ENCODE data around the gene PHB1. TPM values are rescaled to one million over a fixed set of nuclear protein-coding genes. Genes with fewer than 3 reads are reported as not detected.

The PHB1 gene
- total RNA-seq (100 to 1,000 TPM; 187 to 249 (median 215) TPM), polyA plus RNA-seq (100 to 1,000 TPM; 107 to 317 TPM)
- long read RNA-seq, donor 1, transcript PHB-201 (7 exons, 1,832 nt), result major isoform, 149 of 182 reads
- long read RNA-seq, donor 1, transcript PHB-211 (2 exons, 852 nt), result minor isoform, 5 of 182 reads
- long read RNA-seq, donor 1, partial matches to known transcripts, result 6 of 182 reads
- long read RNA-seq, donor 1, other reads (novel, unspliced or antisense), result 20 of 182 reads
- long read RNA-seq, donor 2, transcript PHB-201 (7 exons, 1,832 nt), result major isoform, 152 of 188 reads
- long read RNA-seq, donor 2, transcript PHB-211 (2 exons, 852 nt), result minor isoform, 7 of 188 reads
- long read RNA-seq, donor 2, partial matches to known transcripts, result 8 of 188 reads
- long read RNA-seq, donor 2, other reads (novel, unspliced or antisense), result 16 of 188 reads
- long read RNA-seq, donor 3, transcript PHB-215 (7 exons, 1,908 nt), result minor isoform, 5 of 270 reads
- long read RNA-seq, donor 3, transcript PHB-201 (7 exons, 1,832 nt), result major isoform, 240 of 270 reads
- long read RNA-seq, donor 3, partial matches to known transcripts, result 14 of 270 reads
- long read RNA-seq, donor 3, other reads (novel, unspliced or antisense), result 6 of 270 reads

- peak; percentile 92 to 98 for DNase-seq
- intact Hi-C loops (cut with DNase I), result loop anchor here in 1 of 10 donors (5.0 kb wide), 1 partner anchor 143 kb away; no protein-coding TSS in a partner anchor
- TF ChIP-seq, protein P1, sequence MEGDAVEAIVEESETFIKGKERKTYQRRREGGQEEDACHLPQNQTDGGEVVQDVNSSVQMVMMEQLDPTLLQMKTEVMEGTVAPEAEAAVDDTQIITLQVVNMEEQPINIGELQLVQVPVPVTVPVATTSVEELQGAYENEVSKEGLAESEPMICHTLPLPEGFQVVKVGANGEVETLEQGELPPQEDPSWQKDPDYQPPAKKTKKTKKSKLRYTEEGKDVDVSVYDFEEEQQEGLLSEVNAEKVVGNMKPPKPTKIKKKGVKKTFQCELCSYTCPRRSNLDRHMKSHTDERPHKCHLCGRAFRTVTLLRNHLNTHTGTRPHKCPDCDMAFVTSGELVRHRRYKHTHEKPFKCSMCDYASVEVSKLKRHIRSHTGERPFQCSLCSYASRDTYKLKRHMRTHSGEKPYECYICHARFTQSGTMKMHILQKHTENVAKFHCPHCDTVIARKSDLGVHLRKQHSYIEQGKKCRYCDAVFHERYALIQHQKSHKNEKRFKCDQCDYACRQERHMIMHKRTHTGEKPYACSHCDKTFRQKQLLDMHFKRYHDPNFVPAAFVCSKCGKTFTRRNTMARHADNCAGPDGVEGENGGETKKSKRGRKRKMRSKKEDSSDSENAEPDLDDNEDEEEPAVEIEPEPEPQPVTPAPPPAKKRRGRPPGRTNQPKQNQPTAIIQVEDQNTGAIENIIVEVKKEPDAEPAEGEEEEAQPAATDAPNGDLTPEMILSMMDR (IDR thresholded peaks at IDR 0.05), result no peak
- 1% methylated on average over 30 of the region's 30 CpGs for WGBS, 2 donors
- ATAC-seq, result peak; percentile 100
- Histone ChIP-seq H3K27me3 (peaks cover 0 to 3% (median 0%) of the 10 kb centered on the region in 7 donors), H3K27ac (peak within 1 kb of the TSS in 9 of 10 donors; percentile 43 to 81 (median 71)), H3K4me1 (peaks cover 5 to 26% (median 16%) of the 10 kb centered on the region in 9 donors), H3K9me3 (no peaks in the 10 kb centered on the region), H3K4me3 (peak within 1 kb of the TSS; percentile 48 to 97 (median 82)), H3K36me3 (peaks cover 0 to 34% (median 32%) of the 10 kb centered on the region in 9 donors)
These were observed at the start of gene PHB1 for GRCh38 chr17:49414622-49415350. TSS of gene PHB1 (minus strand) at chr17:49414882. CDS start at chr17:49413264, 1,618 bp downstream.

- intact Hi-C loops (cut with DNase I), result no loop called here
- 94 to 98% methylated on average over 2 of the region's 2 CpGs for WGBS, 2 donors
These were observed 49.4 kb upstream of the PHB1 start for GRCh38 chr17:49464049-49464448.

DNA sequence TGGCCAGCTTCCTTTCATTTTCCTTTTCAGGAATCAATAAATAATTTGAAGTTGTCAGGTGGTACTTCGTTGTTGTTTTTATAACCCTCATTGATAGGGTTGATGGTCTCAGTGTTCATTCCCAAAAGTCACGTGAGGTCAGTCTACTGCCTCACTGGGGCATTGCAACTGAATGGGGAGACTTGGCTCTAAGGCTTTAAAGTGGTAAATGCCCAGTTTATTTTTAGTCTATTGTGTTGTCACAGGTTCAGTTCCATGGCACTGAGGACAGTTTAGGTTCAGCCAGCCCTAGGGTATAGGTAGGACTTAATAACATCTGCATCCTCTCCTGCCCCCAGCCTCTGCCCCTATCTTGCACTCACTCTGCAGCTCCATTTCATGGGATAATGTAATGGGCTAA is 46.9 kb upstream of the PHB1 start:
- Histone ChIP-seq H3K4me3 (no peak overlapping the region), H3K36me3 (no peaks in the 10 kb centered on the region), H3K27ac (no peak overlapping the region), H3K4me1 (no peaks in the 10 kb centered on the region), H3K9me3 (peaks cover 0 to 12% (median 3%) of the 10 kb centered on the region in 11 donors), H3K27me3 (peaks cover 0 to 65% (median 53%) of the 10 kb centered on the region in 7 donors)
- 53 to 71% methylated on average over 2 of the region's 2 CpGs for WGBS, 2 donors
- TF ChIP-seq, protein P1 (IDR thresholded peaks at IDR 0.05), result no peak
- DNase-seq (no peak), ATAC-seq (no peak)
- intact Hi-C loops (cut with DNase I), result no loop called here

More at GRCh38 chr17:49464049-49464448, 49.4 kb upstream of the PHB1 start:
- Histone ChIP-seq H3K27me3 (peaks cover 0 to 55% (median 37%) of the 10 kb centered on the region in 7 donors), H3K36me3 (no peaks in the 10 kb centered on the region), H3K27ac (no peak overlapping the region), H3K4me1 (no peaks in the 10 kb centered on the region), H3K9me3 (peaks cover 0 to 12% (median 3%) of the 10 kb centered on the region in 11 donors), H3K4me3 (no peak overlapping the region)
- TF ChIP-seq, protein P1 (IDR thresholded peaks at IDR 0.05), result no peak
- ATAC-seq (no peak), DNase-seq (no peak)

DNA sequence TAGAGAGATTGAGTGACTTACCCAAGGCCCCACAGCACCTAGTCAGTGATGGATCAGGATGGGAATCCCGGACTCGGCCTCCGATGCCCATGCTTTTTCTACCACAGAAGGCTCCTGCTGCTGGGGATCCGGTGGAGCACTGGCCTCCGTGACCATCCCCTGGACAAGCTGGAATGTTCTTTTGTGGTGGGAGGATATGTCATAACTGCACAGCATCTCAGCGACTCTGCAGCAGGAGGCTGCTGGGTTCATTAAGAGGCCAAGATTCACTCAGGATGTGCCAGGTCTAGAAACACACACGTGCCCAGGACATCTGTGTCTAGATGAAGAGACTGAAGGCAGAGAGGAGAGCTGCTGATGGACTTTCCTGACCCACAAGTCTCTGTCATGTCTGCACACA is 45.7 kb upstream of the PHB1 start:
- H3K4me3 ChIP-seq, result no peak overlapping the region
- peaks cover 0 to 73% (median 60%) of the 10 kb centered on the region in 7 donors for H3K27me3 ChIP-seq
- no peaks in the 10 kb centered on the region for H3K36me3 ChIP-seq
- TF ChIP-seq, protein P1 (IDR thresholded peaks at IDR 0.05), result no peak
- ATAC-seq (no peak), DNase-seq (no peak)
- WGBS, 2 donors, result 79 to 89% methylated on average over 7 of the region's 7 CpGs
- no peaks in the 10 kb centered on the region for H3K4me1 ChIP-seq
- intact Hi-C loops (cut with DNase I), result no loop called here
- H3K9me3 ChIP-seq, result peaks cover 0 to 12% (median 3%) of the 10 kb centered on the region in 11 donors
- H3K27ac ChIP-seq, result no peak overlapping the region
